GM19240 (cell line): ENCODE results near the gene RBM10.
A peak's percentile ranks its signal among the peaks of the same experiment; 100 is the strongest.

Experiments used
- DNase-seq: peaks from one replicate; pipeline ENCODE4 v3.0.0; 2011; ENCODE audit warnings: low spot score; ENCODE audit not compliant: insufficient read length

The RBM10 gene

GRCh38 chrX:47218280-47218919 lies 73.4 kb downstream of the RBM10 start, which contains the start of gene CDK16:
Gene CDK16 (plus strand): TSS chrX:47218681. CDS start chrX:47223558, 4,877 bp downstream.
- peak; percentile 83 for DNase-seq

GRCh38 chrX:47218920-47219815 lies 74.1 kb downstream of the RBM10 start:
- no peak for DNase-seq

DNA sequence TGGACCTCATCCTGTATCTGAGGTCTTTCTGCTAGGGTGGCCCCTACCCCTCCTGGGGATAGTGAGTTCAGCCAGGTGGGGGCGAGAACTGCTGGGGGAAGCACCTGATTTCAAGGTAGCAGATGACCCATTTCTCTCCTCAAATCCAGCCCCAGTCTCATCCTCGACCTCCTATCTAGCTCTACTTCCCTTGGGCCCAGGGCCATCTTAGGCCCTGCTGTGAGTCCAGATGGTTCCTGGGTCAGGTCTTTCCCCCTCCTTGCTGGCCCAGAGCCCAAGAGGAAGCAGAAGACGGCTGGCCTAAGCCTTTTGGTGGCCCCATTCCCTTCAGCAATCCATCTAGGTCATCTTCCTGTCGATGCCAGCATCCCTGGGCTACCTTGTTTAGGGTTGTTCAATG lies 76.7 kb downstream of the RBM10 start:
- DNase-seq: no peak

DNA sequence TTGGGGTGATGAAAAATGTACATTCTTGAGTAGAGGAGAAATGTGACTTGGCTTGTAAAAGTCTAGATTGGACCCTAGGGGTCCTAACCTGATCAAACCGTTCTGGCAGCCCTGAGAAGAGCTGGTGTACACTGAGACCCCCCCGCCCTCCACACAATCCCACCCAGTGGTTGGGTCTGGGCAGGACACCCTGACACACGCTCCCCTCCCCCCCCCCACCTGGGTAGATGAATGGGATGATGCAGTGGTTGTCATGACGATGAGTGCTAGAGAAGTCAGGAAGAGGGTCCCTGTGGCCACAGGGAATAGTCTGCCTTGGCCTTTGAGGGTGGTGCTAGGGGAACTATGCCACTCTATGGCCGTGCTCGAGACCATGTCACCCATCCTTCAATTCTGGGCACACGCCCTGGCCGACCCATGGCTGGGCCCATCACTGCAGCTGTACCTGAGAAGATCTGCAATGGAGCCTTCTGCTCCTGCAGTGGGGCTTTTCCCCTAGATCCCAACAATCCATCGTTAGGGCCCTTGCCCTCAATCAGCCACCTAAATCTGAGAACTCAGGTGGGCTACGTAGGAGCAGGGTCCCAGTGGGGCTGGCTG lies 77.8 kb downstream of the RBM10 start:
- DNase-seq: no peak

DNA sequence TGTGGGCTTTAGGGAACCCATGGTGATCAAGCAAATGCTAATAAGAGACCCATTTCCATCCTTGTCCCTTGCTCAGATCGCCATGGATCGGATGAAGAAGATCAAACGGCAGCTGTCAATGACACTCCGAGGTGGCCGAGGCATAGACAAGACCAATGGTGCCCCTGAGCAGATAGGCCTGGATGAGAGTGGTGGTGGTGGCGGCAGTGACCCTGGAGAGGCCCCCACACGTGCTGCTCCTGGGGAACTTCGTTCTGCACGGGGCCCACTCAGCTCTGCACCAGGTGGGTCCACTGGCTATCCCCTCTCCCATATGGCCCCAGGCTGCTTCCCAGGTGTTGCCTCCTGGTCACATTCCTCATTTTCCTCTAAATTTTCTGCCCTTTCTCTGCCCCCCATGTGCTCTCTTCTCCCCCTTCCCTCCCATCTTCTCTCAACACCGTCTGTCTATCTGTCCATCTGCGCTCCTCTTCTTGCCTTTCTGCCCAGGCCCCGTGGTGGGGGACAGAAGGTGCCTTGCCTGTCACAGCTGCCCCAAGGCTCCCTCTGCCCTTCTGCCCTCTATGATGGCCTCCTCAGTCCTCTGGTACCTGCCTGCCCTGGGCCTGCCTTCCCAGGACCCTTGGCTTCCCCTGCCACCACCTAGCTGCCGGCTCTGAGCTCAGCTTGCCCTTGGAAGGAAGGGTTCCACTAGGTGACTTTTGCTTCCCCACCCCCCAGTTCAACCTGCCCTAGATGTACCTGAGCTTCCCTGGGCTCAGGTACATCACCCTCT lies 78.6 kb downstream of the RBM10 start:
- DNase-seq: no peak

- no peak for DNase-seq
Measured at GRCh38 chrX:47224266-47224895, 79.4 kb downstream of the RBM10 start.

- no peak for DNase-seq
Measured at GRCh38 chrX:47224896-47225290, 79.9 kb downstream of the RBM10 start.

- no peak for DNase-seq
Measured at GRCh38 chrX:47226071-47226470, 81.0 kb downstream of the RBM10 start.

DNA sequence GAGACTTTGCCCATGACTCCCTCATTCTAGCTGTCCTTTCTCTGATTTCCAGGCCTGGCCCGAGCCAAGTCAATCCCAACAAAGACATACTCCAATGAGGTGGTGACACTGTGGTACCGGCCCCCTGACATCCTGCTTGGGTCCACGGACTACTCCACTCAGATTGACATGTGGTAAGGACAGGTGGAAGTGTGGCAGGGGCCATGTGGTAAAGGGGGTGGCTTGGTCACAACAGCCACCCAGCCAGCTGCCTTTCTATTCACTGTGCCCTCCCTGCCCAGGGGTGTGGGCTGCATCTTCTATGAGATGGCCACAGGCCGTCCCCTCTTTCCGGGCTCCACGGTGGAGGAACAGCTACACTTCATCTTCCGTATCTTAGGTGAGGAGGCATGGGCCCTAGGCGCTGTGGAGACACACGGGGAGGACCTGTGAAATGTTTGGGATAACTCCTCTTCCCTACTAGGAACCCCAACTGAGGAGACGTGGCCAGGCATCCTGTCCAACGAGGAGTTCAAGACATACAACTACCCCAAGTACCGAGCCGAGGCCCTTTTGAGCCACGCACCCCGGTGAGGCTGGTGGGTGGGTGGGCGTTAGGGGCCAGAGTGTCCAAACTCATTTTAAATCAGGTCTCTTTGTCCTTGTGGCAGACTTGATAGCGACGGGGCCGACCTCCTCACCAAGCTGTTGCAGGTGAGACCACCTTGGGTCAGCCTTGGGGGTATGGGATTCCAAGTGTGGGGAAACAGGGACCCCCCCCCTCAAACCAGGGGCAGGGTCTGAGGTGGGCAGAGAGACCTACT lies 81.7 kb downstream of the RBM10 start:
- DNase-seq: no peak

DNA sequence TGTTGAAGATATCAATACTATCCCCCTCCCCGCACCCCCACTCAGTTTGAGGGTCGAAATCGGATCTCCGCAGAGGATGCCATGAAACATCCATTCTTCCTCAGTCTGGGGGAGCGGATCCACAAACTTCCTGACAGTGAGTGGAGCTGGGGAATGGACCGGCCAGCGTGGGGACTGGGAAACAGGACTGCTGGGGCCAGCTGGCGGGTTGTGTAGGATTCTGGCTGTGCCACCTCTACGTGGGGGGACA lies 82.2 kb downstream of the RBM10 start:
- DNase-seq: no peak

DNA sequence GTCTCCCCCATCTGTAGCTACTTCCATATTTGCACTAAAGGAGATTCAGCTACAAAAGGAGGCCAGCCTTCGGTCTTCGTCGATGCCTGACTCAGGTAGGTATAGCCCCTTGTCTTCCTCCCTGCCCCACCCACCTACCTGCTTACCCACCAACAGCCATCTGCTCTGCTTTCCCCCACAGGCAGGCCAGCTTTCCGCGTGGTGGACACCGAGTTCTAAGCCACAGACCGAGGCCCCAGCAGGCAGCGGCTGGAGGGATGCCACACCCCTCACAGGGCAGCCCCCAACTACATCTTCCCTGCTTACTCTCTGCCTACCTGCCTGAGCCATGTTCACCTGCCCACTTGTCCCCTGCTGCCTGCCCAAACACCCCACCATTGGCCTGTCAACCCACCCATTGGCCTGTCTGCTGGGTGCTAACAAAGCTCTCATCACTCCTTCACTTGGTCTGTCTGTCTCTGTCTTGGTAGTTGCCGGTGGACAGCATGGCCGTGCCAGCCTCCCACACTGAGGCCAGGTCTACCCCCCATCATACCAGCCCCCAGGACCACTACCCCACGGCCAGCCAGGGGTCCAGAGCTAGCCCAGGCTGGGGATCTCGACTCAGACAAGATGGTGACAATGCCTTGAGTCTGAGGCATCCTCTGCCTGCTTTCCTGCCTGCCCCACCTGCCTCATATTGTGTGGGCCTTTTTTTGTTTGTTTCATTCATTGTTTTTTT lies 83.7 kb downstream of the RBM10 start:
- no peak for DNase-seq

DNA sequence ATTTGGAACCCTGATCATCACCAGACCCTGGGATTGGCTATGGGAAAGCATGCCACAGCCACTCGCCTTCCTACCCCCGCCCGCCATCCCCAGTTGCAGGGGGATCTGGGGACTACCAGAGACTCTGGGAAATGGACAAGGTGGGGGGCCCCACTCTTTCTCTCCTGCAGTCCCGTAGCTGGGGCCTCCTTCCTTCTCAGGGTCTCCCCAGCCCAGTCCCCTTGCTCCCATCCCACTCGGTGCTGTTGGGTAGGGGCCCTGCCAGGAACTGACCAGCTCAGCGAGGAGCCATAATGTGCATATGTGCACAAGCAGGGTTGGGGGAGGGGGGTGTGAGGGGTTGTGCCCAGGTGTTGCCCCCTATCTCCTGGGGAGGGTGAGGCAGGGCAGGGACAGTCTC lies 84.4 kb downstream of the RBM10 start:
- DNase-seq: no peak

- DNase-seq: no peak
Measured at GRCh38 chrX:47230136-47230868, 85.3 kb downstream of the RBM10 start.

DNA sequence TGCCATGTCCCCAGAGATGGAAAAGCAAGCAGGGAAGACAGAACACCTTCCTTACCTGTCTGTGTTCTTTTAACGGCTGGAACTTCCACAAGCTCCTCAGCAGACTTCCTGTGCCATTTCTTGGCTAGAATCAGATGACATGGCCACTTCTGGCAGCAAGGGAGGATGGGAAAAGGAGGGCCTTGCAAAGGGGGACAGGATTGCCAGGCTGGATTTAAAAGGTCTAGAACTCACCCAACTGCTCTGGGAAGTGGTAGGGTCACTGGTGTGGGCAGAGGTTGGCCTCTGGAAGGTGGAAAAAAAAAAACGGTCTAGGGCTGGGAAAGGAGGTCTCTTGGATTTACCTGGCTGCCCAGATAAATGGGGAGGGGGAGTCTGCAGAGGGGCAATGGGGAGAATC lies 86.1 kb downstream of the RBM10 start:
- no peak for DNase-seq

DNA sequence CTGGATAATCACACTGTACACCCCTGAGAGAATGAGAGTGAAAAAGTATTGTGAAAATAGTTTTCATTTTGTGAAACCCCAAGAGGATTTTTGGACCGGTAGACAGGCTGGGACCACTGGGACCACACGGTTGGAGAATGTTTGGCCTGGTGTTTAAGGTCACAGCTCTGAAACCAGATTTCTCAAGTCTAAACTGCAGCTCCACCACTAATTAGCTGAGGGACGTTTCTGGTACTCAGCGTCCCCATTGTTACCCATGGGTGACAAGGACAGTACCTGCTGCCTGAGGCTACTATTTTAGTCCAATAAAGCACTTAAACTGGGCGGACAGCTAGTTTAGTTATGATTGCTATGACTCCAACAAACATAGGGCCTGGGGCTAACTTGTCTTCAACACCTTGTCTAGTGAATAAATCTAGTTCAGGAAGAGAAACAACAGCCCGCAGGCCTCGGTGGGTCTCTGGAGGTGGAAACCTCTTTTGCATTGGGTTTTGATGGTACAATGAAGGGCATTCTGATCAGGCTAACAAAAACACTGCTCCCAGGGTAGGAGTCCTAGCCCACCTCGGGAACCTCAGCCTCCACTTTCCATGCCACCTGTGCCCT lies 87.3 kb downstream of the RBM10 start:
- DNase-seq: no peak

- DNase-seq: peak; percentile 33
Measured at GRCh38 chrX:47232803-47233332, 87.8 kb downstream of the RBM10 start, which contains the start of gene USP11. Gene USP11 (plus strand): TSS chrX:47233009. CDS start chrX:47233044, 35 bp downstream.

- DNase-seq: peak; percentile 69
Measured at GRCh38 chrX:47233333-47234113, 88.5 kb downstream of the RBM10 start.

DNA sequence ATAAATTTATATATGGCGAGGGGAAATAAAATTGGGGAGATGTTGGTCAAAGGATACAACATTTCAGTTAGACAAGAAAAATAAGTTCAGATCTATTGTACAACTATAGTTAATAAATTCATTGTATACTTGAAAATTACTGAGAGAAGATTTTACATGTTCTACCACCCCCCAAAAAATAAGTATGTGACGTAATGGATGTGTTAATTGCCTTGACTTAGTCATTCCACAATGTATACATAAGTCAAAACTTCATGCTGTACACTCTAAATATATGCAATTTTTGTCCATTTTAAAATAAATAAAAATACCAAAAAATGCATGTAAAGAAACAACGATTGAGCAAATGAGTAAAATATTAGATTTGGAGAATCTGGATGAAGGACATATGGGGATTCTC lies 89.6 kb downstream of the RBM10 start:
- no peak for DNase-seq
